Right lobe of liver (tissue), 6 donors: ENCODE data around the gene FOXP1. TPM values are rescaled to one million over a fixed set of nuclear protein-coding genes. Genes with fewer than 3 reads are reported as not detected.

Source experiments
- ATAC-seq, 4 donors: fragments of 200-7000 bp; cut with Tn5 transposase; one replicate each; pipeline ENCODE4 v1.9.1; 2020; ENCODE audit warnings: mild to moderate bottlenecking in 4 of 4, moderate library complexity in 4 of 4
- DNase-seq, 3 donors: peaks; one replicate each; pipeline ENCODE4 v3.0.0-alpha.2; 2020
- H3K27ac ChIP-seq, 3 donors: fragments of 200-600 bp; one replicate each; pipeline ENCODE4 v1.8.0; 2022
- H3K27me3 ChIP-seq, 2 donors: fragments of 200-600 bp; one replicate each; pipeline ENCODE4 v1.8.0; 2022
- H3K36me3 ChIP-seq, 4 donors: fragments of 200-600 bp; sonication (generic) in 1 of 4; one replicate each; pipeline versions ENCODE4 v1.5.1 to v1.8.0; 2017 to 2022; ENCODE audit warnings: control low read depth in 1 of 4
- H3K4me1 ChIP-seq, 4 donors: fragments of 200-600 bp; sonication (generic) in 1 of 4; one replicate each; pipeline versions ENCODE4 v1.5.1 to v1.8.0; 2017 to 2022; ENCODE audit warnings: control low read depth in 1 of 4
- H3K4me3 ChIP-seq, 3 donors: fragments of 200-600 bp; one replicate each; pipeline ENCODE4 v1.8.0; 2022
- H3K9me3 ChIP-seq, 4 donors: fragments of 200-600 bp; sonication (generic) in 1 of 4; one replicate each; pipeline versions ENCODE4 v1.5.1 to v1.8.0; 2017 to 2022; ENCODE audit warnings: control low read depth in 1 of 4
- POLR2A ChIP-seq: fragments of 450-650 bp; IDR thresholded peaks from one replicate; pipeline ENCODE4 v1.6.1; 2017; ENCODE audit warnings: antibody characterized with exemption, mild to moderate bottlenecking
- WGBS: methylation state at CpG from one replicate; pipeline ENCODE4 v1.1.6; 2018; ENCODE audit warnings: low coverage, low lambda C conversion rate; ENCODE audit not compliant: insufficient coverage; ENCODE audit errors: missing lambda C conversion rate; 5-methylcytosine and 5-hydroxymethylcytosine counted together
- intact Hi-C, 2 donors: fragments of 100-400 bp; cut with DNase I; formaldehyde crosslinking; loops; one replicate each; pipeline versions ENCODE4 v1.11.2 to v1.14.1; 2022
- total RNA-seq, 6 experiments: library from RNA; depleted of rRNA in 2 of 6; stranded (reverse); fragments of >200 nt in 2 of 6; fragmentation: NEBNext Ultra II Directional in 3 of 6; extraction: Animal tissue kit (Norgen Biotek cat#: 25700) in 3 of 6; gene quantifications; one replicate each; pipeline versions ENCODE4 v1.1.0 to v1.2.4, GENCODE V29; 2016 to 2023
- TF ChIP-seq, protein P1 (sequence below), 4 donors: fragments of 200-600 bp in 3 of 4; fragments of 450-650 bp in 1 of 4; IDR thresholded peaks; one replicate each; pipeline versions ENCODE4 v1.5.1 to v1.8.0; 2016 to 2022; ENCODE audit warnings: antibody characterized with exemption in 4 of 4, mild to moderate bottlenecking in 2 of 4
- donor health status: DM: no; HTN: yes; CAD: no.
- donor health status: DM: no; HTN: no; CAD: no.
- donor health status: DM: no; HTN: no; CAD: no.
- donor health status: DM: no; HTN: yes; CAD: no.
- donor health status: DM: no; HTN: yes; CAD: no.

FOXP1 gene
- total RNA-seq, 6 experiments from 2014 or later, result 26.7 to 47.7 (median 35.2) TPM

DNA sequence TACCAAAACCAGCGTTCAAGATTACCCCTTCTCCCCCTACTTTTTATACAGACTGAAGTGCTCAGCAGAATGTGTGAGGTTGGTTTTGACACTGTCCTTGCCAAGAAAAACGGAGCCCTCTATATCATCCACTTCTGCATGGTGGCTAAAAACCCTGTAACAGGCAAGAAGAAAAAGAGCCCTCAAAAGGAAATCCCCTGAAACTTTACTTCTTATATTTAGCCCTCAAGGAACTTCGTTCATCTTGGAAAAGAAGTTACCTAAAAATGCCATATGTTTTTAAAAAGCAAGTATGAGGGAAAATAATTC is 473.6 kb downstream of the FOXP1 start:
- ATAC-seq (no peak), DNase-seq (no peak)
- 45% methylated on average over 3 of the region's 3 CpGs for WGBS
- Histone ChIP-seq H3K4me1 (peaks cover 0 to 40% (median 13%) of the 10 kb centered on the region in 4 donors), H3K4me3 (no peak overlapping the region), H3K27ac (peak overlapping the region in 2 of 3 donors; percentile 34 to 69), H3K36me3 (no peaks in the 10 kb centered on the region), H3K27me3 (no peaks in the 10 kb centered on the region), H3K9me3 (no peaks in the 10 kb centered on the region)
- intact Hi-C loops, result no loop called here
- no peak for TF ChIP-seq POLR2A
- TF ChIP-seq, protein P1, sequence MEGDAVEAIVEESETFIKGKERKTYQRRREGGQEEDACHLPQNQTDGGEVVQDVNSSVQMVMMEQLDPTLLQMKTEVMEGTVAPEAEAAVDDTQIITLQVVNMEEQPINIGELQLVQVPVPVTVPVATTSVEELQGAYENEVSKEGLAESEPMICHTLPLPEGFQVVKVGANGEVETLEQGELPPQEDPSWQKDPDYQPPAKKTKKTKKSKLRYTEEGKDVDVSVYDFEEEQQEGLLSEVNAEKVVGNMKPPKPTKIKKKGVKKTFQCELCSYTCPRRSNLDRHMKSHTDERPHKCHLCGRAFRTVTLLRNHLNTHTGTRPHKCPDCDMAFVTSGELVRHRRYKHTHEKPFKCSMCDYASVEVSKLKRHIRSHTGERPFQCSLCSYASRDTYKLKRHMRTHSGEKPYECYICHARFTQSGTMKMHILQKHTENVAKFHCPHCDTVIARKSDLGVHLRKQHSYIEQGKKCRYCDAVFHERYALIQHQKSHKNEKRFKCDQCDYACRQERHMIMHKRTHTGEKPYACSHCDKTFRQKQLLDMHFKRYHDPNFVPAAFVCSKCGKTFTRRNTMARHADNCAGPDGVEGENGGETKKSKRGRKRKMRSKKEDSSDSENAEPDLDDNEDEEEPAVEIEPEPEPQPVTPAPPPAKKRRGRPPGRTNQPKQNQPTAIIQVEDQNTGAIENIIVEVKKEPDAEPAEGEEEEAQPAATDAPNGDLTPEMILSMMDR (IDR thresholded peaks at IDR 0.05), result no peak

DNA sequence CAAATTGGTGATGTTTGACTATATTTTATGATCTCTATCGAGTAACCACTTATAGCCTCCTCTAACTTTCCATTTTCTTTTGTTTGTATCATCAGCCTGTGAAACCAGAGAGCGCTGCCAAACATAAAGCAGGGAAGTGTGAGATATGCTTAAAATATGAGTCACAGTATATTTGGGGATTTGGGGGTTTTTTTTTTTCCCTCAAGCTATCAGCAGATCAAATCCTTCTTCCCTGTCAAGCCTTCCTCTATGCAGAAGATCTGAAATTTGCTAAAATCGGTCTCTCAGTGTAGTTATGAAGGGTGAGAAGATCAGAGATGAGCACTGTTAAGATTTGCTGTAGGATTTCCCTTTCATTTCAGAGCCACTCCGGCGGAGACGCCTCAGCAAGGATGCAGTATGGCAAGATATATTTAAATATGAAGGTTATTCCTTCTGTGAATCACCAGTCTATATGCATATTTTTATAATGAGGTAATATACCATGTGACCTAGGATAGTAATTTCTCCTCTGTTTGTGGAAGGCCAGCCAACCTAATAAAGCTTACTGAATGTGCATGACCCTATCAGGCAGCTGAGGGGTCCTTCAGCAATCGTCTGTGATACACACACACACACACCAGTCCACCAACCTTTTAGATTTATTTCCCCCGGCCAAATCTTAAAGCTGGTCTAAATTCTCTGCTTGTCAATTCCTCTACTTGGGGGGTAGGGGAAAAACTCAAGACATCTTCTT is 474.1 kb downstream of the FOXP1 start:
- Histone ChIP-seq H3K9me3 (no peaks in the 10 kb centered on the region), H3K27me3 (no peaks in the 10 kb centered on the region), H3K4me3 (no peak overlapping the region), H3K4me1 (peaks cover 0 to 40% (median 13%) of the 10 kb centered on the region in 4 donors), H3K27ac (peak overlapping the region; percentile 33 to 69 (median 34)), H3K36me3 (no peaks in the 10 kb centered on the region)
- intact Hi-C loops, result no loop called here
- 77% methylated on average over 8 of the region's 8 CpGs for WGBS
- ATAC-seq, result no peak
- DNase-seq, result no peak
- TF ChIP-seq, protein P1 (IDR thresholded peaks at IDR 0.05), result no peak
- TF ChIP-seq POLR2A, result no peak

DNA sequence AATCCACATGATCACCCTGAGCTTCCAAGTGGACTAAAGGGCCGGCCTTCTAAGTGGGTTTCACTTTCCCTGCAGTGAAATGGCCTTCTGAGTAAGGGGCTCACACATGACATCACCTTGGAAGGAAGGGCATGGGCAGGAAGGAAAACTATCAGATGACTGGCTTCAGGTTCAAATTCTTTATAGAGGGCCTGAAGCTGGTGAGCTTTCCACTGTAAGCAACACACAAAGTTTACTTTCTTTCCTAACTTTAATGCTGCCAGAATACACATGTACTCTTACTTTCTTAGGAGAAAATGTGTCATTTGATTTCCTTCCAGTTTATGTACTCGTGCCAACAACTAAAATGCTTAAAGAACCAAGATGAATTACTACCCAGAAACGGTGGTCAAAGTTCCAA is 475.6 kb downstream of the FOXP1 start:
- DNase-seq, result no peak
- intact Hi-C loops, result no loop called here
- H3K27me3 ChIP-seq, result no peaks in the 10 kb centered on the region
- peak; percentile 11 to 45 (median 27) for ATAC-seq
- H3K9me3 ChIP-seq, result no peaks in the 10 kb centered on the region
- peak overlapping the region; percentile 44 to 58 (median 49) for H3K27ac ChIP-seq
- TF ChIP-seq, protein P1 (IDR thresholded peaks at IDR 0.05), result no peak
- H3K4me1 ChIP-seq, result peaks cover 0 to 50% (median 16%) of the 10 kb centered on the region in 4 donors
- WGBS, result 8% methylated on average over 3 of the region's 3 CpGs
- H3K4me3 ChIP-seq, result no peak overlapping the region
- no peaks in the 10 kb centered on the region for H3K36me3 ChIP-seq

DNA sequence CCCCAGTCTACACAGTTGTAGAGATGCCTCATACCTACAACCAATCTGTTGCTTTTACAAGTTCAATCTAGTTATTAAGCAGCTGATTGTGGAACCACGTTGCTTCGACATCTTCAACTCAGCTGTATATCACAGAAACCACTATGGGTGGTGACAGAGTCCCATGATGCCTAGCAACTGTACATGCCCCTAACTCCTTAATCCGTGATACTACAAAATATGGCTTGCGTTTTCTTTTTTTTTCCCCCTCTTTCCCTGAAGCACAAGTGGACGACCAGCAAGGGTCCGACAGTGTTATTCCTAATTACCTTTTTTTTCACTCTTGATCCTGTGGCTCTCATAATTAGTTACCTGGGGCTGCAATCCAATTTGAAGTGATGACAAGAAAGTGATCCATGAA is 478.6 kb downstream of the FOXP1 start:
- no peak overlapping the region for H3K27ac ChIP-seq
- peaks cover 0 to 30% (median 10%) of the 10 kb centered on the region in 4 donors for H3K4me1 ChIP-seq

More for the DNA sequence above, 478.6 kb downstream of the FOXP1 start:
- ATAC-seq (no peak), DNase-seq (no peak)
- Histone ChIP-seq H3K4me3 (no peak overlapping the region), H3K36me3 (no peaks in the 10 kb centered on the region), H3K9me3 (no peaks in the 10 kb centered on the region), H3K27me3 (no peaks in the 10 kb centered on the region)
- TF ChIP-seq POLR2A, result no peak
- TF ChIP-seq, protein P1 (IDR thresholded peaks at IDR 0.05), result no peak
- 91% methylated on average over 6 of the region's 6 CpGs for WGBS
- intact Hi-C loops, result no loop called here
